Uterus (tissue), 2 donors: Measurements from ENCODE around the gene LPXN.

Source experiments
- CTCF ChIP-seq, 4 experiments: fragments of 200-600 bp in 2 of 4; fragments of 450-650 bp in 2 of 4; sonication (generic) in 2 of 4; IDR thresholded peaks; one replicate each; pipeline ENCODE4 v1.5.1; 2016 to 2019; ENCODE audit warnings: antibody characterized with exemption in 4 of 4, mild to moderate bottlenecking in 2 of 4, moderate library complexity in 1 of 4
- POLR2A ChIP-seq, 2 donors: fragments of 450-650 bp; IDR thresholded peaks; one replicate each; pipeline ENCODE4 v1.6.1; 2016; ENCODE audit warnings: antibody characterized with exemption in 2 of 2, mild to moderate bottlenecking in 1 of 2, moderate library complexity in 1 of 2

- TF ChIP-seq CTCF (IDR thresholded peaks at IDR 0.05) (no peak), POLR2A (IDR thresholded peaks at IDR 0.05) (no peak)
These were observed 13.3 kb downstream of the LPXN start for GRCh38 chr11:58562375-58562800.
